GM18505 (cell line): Measurements from ENCODE around the gene ENG.

Source experiments
- ATAC-seq: cut with Tn5 transposase; IDR thresholded peaks from one replicate; pipeline ENCODE4 v1.9.1; 2021; ENCODE audit not compliant: unreplicated experiment
- POLR2A ChIP-seq: IDR thresholded peaks from 4 replicates; pipeline ENCODE4 v1.6.1; 2011; ENCODE audit warnings: borderline replicate concordance; ENCODE audit not compliant: insufficient read depth, insufficient read length; ENCODE audit errors: extremely low read depth

The ENG gene

DNA sequence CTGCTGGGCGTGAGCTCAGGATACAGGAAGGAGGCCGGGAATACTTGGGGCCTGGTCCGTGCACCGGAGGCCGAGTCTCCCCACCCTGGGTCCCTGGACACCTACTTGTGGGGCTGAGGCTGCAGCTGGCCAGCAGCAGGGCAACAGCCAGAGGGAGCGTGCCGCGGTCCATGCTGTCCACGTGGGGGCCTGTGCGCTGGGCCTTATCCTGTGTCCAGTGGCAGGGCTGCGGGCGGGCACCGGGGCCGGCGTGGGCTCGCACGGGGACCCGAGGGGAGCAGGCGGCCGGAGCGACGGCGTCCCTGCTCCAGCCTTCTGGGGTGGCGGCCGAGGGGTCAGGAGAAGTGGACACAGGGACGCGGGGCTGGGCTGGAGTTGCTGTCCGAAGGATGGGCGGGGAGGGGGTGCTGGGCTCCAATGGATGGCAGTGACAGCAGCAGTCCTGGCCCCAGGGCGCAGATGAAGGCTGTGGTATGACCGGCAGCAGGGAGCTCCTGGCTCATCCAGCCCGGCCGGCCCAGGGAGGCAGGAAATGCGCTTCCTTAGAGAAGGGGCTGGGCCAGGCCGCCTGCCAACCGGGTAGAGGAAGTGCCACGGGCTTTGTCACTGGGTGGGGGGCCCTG, at the start of gene ENG:
Gene ENG (minus strand): TSS at position 475 of the 623 bp plus-strand sequence. CDS start 303 bp downstream, at position 172.
- no peak for ATAC-seq
- TF ChIP-seq POLR2A, result peak; percentile 28

DNA sequence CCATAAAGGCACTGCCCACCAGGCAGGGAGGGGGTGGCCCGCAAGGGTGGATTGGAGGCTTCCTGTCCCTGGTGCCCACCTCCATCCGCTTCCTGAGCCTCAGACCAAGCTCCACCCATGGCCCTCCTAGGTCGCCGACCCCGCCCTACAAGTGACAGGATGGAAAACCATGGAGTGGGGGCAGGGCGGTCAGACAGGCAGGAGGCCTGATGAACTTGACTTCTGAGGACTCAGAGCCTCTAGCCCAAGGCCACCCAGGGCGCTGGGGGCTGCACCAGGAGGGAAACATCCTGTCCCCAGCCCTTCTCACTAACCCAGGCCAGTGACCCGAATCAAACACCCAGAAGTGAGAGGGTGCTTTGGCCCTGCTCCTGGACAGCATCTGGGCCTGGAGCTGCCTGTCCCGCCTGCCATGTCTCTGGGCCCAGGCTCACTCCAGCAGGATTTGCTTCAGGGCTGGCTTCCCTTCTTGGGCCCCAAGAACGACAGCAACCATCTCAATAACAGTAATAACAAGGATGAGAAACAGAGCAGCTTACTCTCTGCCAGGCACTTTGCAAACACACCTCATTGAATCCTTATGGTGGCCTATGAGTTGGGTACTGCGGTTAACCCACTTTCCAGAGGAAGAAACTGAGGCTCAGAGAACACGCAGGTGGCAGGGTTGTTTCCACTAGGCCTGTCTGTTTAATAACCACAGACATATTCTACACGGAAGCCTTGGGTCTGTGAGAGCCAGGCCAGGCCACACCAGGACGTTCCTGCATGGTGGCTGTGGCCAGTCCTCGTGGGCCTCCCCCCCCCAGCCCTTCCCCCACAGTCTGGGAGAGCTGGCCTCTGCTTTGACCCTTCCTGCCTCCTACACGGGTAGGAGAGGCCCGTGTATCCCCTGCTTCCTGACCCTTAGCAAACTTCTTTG, 49.4 kb upstream of the ENG start:
- ATAC-seq, result no peak
- TF ChIP-seq POLR2A, result peak; percentile 50

DNA sequence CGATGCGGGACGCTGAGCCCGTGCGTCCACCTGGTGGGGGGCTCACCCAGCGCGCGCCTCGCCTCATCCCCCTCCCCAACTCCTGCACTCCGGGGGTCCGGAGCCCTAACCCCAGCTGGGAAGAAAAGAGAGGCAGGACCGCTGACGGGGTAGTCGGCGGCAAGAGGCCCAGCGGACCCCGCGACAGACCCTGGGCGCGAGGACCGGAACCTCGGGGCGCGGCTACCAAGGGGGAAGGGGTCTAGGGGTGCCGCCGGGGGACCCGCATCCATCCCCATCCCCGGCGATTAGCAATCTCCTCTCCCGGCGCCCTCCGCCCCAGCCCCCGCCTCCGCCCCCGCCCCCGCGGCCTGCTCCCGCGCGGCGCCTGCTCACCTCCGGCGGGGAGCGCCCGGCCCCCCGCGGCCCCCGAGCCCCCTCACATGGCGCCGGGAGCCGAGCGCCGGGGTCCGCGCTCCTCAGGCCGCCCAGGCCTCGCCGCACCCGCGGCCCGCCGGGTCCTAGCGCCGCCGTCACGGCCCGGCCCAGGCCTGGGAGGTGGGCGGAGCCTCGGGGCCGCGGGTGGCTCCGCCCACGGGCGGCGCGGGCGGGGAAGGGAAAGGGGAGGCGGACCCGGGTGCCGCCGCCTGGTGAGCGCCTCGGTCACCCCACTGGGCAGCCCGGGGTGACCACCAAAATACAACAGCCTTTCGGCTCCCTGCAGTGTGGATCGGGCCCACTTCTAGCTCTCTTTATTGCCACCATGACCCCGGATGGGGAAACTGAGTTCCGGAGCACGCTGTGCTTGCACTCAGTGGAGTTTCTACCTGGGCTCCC, 44.9 kb upstream of the ENG start, which contains the start of gene ST6GALNAC6:
Gene ST6GALNAC6 (minus strand): TSS at position 476 of the 816 bp plus-strand sequence. CDS start 1,622 bp downstream, outside the sequence.
- TF ChIP-seq POLR2A, result peak; percentile 53
- peak; percentile 70 for ATAC-seq

DNA sequence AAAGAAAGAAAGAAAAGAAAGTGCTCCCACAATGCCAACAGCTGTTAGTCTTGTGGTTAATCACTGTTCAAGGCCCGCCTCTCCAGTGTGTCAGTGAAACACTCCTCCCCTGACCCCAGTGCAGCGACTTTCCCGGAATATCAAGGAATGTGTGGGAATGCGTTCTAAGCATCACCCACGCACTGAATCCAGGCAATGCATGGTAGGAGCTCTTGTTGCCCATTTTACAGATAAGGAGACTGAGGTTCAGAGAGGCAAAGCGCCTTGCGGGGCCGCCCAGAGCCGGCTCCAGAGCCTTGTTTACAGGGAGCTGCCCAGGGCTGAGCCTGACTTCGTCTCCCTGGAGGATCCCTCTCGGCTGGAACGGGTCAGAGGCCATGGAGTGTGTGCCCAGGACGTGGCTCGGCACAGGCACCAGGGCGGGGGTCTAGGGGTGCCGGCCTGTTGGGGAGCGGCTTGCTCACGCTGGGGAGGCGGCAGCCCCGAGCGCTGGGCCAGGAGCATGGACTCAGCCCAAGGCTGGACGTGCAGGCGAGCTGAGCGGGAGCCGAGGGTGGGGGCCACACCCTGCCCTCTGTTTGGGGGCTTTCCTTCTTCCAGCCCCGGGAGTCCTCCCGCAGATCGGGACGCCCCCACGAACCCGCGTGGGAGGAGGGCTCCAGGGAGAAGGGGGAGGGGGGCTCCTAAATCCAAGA, 44.1 kb upstream of the ENG start:
- peak; percentile 20 for ATAC-seq

DNA sequence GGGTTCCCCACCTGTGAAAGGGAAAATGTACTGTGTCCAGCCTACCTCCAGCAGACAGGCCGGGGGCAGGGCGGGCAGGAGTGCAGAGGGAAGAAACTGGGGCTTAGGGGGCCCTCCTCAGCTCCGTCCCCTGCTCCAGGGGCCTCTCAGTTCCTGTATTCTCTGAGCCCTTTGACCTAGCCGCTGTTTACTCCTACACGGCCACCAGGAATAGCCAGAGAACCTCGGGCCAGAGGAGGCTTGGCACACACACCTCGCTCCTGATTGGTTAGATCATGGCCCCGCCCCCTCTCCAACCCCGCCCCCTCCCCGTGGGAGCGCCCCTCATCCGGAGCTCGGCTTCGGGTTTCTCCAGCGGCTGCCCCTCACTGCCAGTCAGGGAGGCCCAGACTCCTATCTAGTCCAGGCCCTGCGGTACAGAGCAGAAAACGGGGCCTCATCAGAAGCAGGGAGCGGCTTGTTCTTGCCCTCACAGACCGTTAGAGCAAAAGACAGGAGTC, 42.8 kb upstream of the ENG start:
- no peak for ATAC-seq
- TF ChIP-seq POLR2A, result no peak

More for the DNA sequence above, 44.1 kb upstream of the ENG start:
- TF ChIP-seq POLR2A, result no peak

DNA sequence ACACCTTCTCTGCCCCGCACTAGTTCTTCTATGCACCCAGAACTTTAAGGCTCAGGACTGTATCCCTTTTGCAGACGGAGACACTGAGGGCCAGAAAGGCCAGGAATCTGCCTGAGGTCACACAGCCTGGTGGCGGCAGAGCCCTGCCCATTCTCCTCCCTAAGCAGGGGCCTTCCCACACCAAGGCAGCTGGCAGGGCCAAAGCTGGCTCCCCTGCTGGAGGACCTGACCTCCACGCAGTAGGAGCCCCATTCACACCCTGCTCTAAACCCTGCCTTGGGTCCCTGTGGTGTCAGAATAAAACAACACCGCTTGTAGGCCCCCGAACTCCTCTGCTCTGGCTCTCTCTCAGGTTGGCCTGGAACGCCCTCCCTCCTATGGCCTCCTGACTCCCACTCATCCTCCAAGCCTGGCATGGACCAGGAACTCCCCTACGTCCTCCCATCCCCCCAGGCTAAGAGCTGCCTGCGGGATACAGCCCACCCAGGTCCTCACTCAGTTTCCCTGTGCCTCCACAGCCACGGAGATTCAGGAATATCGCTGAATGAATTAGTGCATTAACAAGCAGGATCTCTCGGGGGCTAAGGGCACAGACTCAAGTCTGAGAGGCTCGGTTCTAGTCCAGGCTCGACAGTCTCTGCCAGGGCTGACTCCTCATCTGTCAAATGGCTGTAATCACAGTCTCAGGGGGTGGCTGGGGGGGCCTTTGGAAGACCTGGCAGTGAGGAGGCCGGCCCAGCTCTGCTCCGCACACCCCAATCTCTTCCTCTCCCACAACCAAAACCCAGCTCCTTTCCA, 42.1 kb upstream of the ENG start:
- no peak for ATAC-seq
- TF ChIP-seq POLR2A, result no peak

DNA sequence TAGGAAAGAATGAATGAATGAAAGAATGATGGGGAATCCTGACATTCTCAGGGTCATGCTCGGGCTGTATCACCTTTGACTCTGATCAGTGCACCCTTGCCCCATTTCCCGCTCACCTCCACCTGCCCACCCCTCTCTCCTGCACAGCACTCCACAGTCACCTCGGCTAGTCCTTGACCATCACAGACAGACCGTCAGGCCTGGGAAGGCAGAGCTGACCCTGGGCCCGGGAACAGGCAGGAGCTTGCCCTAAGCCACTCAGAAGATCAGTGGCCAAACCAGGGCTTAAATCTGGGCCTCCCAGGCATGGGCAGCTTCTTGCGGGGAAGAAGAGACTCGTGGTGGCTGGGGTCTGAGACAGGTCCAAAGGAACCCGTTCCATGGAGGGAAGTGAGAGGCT, 41.4 kb upstream of the ENG start:
- ATAC-seq, result no peak
- no peak for TF ChIP-seq POLR2A

DNA sequence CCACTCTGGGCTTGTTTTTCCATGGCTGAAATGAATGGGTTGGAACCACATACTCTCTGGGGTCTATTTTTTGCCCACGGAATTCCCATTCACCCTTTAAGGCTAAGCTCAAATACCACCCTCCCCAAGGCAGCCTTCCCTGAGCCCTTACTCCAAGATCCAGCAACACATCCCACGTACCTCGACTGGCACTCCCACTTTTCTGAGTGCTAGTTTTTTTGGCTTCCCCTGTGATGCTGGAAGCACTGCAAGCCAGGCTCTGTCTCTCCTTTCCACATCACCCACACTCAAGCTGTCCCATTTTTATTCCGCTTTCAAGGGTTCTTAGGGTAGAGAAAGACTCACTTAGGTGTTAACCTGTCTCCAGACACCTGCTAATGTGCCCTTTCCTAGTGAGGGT, 38.9 kb upstream of the ENG start:
- no peak for ATAC-seq
- no peak for TF ChIP-seq POLR2A

DNA sequence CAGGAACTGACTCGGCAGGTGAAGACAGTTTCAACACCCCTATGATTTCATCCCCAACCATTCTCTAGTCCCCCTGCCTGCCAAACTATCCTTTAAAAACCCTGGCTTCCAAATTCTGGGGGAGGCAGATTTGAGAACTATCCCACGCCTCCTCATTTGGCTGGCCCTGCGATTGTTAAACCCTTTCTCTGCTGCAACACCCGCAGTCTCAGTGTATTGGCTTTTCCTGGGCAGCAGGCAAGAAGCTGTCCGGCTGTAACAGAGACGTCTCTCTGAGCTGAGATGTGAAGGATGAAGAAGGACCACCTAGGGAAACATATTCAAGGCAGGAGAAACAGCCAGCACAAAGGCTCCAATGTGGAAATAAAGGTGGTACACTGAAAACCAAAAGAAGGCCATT, 38.4 kb upstream of the ENG start:
- ATAC-seq, result no peak

DNA sequence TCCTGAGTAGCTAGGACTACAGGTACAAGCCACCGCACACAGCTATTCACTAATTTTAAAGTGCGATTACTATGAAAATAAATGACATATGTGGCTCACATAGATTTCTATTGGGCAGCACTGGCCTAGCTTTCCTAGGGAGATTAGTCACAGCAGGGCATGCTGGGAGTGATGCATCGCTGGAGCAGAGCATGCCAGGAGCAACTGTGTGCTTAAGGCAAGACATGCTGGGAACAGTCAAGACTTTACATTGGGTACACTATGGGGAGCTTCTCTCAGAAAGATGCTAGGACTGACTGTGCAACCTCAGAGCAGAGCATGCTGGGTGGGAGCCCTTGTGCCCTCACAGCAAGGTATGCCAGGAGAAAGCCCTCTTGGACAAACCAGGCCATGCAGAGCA, 35.6 kb upstream of the ENG start:
- no peak for TF ChIP-seq POLR2A
- no peak for ATAC-seq

More for the DNA sequence above, 38.4 kb upstream of the ENG start:
- no peak for TF ChIP-seq POLR2A

DNA sequence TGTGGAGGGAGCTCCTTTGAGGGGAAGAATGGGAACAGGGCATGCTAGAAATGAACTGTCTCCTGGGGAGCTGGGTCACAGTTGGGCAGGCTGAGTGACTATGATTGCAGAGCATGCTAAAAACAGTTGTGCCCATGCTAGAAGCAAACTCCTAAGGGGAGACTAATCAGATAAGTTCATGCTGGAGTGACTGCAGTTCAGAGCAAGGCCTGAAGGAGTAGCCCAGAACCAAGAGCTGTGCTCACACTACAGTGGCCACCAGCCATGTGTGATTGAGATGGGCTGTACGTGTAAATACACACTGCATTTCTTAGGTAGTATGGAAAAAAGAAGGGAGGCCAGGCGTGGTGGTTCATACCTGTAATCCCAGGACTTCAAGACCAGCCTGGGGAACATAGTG, 33.3 kb upstream of the ENG start:
- no peak for TF ChIP-seq POLR2A
- ATAC-seq, result no peak
